HG02759 (cell line): ENCODE data around the gene VAV3.

Experiments
- ATAC-seq: cut with Tn5 transposase; IDR thresholded peaks from one replicate; pipeline ENCODE4 v1.9.1; 2021; ENCODE audit warnings: mild to moderate bottlenecking, moderate library complexity; ENCODE audit not compliant: unreplicated experiment

The VAV3 gene

DNA sequence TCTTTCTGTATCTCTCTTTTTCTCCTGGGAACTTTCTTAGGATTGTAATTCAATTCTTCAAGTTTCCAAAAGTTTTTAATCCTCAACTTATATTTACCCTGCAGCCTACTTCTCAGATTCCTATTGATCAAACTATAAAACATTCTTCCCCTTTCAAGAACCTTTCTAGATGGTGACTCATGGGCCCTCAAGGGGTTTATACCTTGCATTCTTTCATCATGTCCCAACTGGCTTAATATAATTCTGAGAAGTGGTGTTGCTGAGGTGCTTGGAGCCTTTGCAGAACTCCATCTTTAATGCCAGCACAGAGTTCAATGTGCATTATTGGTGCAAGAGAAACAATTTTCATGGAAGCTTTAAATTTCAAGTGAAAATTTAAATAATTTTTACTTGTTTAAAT, 273.4 kb downstream of the VAV3 start:
- no peak for ATAC-seq

DNA sequence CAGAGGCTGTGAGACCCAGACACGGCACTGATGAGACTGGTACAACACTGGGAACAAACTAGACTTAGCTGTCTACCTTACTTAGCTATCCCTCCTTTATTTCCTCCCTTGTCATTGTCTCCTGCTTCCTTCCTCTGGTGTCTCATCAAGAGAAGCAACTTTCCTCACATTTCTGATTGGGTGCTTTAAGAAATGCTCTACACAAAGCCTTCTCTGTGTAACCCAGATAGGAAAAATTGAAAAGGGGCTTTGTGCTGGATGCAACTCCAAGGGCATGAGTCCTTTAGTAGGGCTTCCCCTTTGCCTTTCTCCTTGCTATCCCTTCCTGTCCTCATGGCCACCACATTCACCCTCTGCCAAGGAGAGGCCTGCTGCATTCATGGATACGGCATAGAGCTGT, 274.5 kb downstream of the VAV3 start:
- ATAC-seq: no peak

DNA sequence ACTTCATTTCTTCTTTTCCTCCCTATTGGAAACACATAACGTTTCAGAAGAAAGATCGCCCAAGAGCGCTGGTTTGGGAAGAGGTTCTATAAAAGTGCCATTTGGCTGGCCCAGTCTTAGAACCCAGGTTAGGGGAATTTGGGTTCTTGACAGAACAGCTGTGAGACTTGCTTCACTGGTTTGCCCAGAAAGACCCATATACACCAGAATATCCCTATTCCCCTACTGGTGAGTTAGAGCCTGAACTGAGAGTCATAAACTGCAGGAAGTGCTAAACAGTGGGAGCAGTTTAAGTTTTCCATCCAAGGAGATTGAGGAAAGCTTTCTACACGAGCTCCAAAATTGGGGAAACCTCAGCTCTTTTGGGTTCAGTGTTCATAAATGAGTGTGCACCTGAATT, 275.2 kb downstream of the VAV3 start:
- no peak for ATAC-seq

DNA sequence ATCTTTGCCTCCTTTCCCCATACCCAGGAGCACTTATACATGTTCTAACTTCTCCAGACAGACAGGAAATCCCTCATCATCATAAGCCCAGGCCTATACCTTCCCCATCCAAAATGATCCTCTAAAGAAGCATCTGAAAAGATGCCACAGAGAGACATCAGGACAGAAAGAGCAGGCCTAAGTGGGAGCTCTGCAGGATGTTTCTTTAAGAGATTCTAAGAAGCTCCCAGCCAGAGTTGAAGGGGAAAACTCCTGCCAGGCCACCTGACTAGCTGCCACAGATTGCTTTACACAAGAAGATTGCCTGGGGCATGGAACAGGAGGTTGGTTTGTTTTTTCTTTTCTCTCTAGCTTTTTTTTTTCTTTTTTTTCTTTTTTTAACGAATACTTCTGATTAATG, 275.8 kb downstream of the VAV3 start:
- ATAC-seq: no peak

DNA sequence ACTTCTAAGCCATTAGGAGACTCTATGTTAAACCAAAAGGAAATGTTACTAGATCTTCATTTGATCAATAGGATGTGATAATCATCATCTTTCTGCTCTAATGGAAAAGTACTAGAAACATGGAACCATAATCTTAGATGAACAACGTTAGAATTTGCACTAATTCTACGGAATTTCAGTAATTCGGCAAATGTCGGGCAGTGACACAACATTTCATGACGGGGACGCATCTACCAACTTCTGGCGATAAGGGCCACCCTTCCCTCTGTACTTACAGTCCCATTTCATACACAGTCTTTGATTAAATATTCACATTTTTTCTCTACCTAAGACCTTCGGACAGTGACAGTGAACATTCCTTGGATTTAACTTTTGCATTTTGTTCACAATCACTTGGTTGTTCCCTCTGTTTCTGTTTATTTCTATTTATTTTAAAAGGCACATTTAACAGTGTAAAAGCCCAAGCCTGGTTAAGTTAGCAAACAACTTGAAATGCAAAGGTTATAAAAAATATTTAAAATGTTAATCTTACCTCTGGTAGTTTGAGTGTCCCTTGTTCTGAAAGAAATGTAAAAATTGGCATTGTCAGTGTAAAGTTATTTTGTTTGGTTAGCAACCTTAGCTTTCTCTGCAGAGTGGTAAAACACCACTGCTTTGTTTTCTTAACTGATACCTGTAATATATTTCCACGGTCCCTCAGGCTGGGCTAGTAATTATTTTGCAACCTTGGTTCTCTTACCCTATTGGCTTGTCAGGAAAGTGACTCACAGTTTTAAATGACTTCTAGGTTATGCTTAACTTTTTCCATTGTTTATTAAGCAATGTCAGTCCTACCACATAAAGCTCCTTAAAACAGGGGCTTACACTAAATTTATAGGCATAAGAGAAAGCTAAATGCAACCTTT, 276.9 kb downstream of the VAV3 start:
- no peak for ATAC-seq

DNA sequence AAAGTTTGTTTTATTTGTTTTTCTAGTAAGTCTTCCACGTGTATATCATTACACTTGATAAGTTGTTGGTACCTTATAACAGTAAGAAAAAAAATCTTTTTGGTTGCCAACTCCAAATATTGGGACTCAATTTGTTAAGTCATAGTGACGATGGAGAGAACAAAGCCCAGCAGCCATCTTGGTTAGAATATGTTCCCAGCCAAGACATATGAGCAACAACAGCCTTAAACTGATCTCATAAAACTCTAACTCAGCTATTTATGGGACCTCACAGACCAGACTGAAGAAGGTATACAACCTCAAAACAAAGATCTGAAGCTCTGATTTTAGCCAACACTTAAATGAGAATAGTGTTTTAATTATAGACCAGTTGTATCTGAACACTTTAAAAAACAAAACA, 281.3 kb downstream of the VAV3 start:
- ATAC-seq: no peak

DNA sequence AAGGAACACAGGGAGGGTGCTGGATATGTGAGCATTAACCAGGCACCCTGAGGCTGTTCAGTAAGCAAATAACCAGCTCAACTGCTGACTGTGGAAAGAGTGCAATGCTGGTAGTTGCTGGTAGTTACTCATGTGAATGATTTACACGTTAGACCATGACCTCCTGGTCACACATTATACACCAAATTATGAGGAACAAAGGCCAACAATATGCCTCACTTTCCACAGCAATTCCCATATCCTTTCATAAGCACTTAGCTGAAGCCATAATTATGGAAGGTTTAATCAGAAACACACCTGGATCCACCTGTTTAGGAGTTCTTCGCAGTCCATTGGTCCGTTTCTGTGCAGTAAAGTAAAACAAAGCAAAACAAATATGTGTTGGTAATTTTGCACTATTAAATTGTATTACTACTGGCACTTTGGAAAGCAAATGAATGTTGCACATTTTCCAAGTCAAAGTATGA, 281.8 kb downstream of the VAV3 start:
- no peak for ATAC-seq

DNA sequence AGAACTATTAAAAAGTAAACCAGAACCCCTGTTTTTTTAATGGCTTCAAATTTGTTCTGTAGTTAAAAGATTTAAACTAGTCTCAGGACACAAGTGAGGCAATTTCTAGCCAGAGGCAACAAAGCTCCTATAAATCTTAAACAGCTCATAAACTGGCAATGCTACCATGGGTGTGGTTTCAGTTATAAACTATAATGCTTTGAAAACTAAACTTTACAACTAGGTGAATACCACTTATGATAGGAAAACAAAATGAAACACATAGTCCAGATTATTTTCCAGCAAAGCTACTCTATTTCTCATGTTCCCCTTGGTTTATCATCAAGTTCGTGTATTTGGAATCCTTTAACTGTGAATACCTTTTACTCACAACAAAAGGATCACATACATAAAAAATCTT, 282.5 kb downstream of the VAV3 start:
- no peak for ATAC-seq

DNA sequence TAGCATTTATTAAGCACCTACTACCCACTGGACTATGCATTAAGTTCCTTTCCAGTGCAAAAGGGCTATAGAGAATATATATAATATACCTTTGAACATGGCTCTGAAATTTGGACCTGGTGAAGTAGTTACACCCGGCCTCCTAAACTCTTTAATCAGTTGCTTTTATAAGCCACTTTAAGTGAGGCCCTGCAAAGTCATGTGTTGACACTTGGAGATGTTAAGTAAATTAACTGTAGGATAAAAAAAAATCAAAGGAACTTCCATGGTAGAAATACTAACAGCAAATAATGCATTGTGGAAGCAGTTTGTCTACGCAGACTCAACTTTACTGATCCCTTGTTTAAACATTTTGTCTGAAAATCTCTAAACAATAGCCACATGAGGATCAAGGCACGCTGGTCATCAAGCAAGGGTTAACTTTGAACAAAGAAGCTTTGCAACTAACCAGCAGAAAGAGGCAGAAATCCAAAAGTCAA, 283.9 kb downstream of the VAV3 start:
- ATAC-seq: no peak

DNA sequence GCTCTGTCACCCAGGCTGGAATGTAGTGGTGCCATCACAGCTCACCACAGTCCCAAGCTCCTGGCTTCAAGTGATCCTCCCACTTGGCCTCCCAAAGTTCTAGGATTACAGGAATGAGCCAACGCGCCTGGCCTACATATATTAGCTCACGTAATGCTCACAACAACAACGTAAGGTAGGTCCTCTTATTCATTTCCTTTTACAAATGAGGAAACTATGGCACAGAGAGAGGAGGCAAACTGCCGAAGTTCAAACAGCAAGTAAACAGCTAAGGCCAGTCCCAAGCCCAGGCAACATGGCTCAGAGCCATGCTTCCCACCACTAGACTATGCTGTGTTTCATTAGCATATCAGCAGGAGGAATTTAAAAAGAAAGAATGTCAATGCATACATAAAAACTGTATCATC, 284.4 kb downstream of the VAV3 start:
- ATAC-seq: no peak

DNA sequence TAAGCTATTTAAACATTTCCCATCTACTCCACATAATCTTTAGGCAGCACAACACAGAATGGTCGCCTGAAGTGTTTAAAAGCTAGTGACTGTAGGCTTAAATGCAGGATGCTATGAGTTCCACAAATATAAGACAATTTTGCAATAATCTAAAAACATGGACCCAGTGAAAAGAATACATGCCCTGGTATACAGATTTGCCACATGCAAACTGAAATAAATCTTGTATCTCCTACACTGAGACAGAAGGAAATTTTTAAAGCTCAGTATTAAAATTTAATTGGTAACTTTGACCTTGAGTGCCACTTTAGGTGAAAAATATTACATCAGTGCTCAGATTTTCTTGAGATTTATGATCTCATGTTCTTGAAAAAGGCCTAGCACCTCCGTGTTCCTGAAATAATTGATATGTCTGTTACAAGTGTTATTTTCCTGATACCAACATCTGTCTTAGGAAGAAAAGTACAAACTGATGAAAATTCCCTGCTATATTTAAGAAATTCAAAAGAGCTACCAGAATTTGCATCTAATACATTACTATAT, 285.5 kb downstream of the VAV3 start:
- no peak for ATAC-seq

DNA sequence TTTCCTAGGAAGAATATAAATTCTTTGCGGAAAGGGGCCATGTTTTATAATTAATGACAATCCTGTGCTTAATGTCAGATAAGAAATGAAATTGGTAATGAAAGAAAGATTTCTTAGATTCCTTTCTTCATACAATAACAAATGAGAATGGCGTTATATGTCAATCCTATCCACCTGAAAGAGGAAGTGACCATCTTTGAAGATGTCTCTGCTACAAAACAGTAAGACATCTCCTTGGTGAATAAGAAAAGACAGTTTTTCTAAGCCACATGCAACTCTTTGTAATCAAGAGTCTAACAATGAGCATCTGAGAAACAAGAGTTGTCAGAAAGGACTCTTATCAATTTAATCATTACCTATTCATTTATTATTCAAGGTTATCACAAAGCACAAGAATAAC, 286.0 kb downstream of the VAV3 start:
- no peak for ATAC-seq

DNA sequence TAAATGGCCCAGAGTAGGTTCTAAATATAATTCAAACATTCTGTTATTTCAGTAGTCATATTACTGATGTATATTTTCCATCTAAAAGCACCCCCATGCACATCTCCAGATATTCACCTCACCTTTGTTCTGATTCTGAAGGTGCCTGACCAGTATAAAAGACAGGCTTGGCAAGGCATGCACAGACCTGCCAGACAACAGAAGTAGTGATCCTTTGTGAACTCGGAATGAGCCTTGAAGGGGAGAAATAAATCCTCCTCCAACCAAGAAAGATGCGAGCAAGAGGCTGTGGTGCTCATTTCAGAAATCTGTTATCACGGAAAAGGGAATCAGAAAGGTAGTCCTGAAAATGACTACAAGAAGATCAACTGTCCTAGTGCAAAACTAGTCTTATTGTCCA, 287.3 kb downstream of the VAV3 start:
- ATAC-seq: no peak

DNA sequence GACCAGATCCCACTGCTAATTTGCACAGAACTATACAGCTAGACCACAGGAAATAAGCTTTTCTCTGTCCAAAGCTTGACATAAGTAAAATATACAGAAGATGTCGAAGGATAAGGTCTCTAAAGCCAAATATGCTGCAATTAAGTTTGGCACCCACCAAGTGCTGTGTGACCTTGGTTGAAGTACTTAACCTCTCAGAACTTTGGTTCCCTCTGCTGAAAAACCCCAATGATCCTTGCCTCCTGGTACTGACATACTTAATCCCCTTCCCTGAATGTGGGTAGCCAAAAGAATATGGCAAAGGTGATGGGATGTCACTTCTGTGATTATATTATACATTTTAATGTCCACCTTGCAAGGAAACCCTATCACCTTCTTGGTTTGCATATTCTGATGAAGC, 290.5 kb downstream of the VAV3 start:
- no peak for ATAC-seq

DNA sequence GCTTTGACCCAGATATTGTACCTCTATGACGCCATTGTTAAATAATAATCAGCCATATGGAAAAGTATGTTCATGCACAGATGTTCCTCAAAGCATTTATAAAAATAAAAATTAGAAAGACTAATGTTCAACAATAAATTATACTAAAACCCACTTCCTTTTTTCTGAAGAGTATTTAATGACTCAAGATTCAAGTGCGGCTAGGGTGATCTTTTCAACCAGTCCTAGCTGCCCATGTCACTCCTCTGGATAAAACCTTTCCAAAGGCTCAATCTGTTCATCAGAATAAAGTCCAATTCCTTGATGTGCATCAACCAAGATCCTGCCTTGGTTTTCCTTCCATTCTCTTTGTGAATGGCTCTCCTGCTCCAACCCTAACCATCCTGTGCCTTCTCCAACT, 292.0 kb downstream of the VAV3 start:
- ATAC-seq: no peak

DNA sequence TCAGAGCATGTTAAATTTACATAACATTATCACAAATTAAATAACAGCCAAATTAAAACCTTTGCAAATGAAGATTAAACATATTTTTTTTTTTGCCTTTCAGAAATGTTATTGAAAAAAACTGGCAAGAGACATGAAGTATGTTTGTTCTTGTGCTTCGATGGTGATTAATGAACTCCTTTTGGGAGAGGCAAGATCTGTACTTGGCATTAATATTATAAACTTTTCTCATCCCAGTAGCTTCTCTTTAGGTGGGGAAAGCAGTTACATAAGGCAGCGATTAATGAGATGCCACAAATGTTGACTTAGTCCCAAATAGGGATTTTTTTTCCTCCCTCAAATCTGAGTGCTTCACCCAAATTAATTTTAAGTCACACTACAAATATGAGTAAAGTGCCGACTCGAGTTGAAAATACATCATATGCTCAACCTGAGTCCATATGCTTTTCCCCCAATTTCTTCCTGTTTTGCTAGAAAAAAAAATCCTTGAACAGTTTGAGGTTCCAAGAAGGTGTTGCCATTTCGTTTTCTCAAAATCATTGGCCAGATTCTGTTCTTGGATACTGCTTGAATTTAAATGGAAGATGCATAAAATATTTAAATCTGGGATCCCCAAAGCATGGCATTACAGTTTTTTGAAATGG, 294.5 kb downstream of the VAV3 start:
- no peak for ATAC-seq

DNA sequence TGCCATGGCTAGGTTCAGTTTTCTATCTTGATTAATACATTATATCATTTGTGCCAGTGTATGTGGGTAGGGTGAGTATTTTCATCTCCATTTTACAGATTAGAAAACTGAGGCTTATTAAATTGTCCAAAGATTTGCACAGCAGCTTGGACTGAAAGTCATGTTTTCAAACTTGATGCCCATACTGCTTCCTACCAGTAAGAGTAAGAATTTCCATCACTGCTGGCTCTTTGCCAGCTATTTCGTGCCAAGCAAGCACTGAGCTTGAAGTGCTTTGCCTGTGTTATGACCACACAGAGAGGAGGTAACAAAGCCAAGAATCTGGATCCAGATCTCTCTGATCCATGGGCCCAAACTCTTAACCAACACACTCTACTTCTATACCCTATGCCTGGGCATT, 295.0 kb downstream of the VAV3 start:
- no peak for ATAC-seq

DNA sequence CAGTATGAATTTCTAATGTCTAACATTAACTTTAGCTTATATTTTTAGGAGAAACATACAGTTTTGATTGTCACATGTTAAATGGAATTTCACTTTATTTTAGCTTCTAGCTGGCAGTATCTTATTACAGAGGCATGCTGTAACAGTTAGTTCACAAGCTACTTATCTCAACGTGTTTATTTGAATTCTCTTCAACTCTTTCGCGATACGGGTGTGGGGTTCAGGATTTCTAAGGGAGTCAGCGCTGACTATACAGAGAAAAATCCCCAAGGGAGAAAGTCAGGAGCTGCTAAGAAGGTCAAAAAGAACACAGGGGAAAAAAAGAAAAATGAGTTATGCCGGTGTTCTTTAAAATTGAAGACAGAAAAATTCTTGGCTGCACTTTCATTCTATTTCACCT, 296.2 kb downstream of the VAV3 start:
- no peak for ATAC-seq

DNA sequence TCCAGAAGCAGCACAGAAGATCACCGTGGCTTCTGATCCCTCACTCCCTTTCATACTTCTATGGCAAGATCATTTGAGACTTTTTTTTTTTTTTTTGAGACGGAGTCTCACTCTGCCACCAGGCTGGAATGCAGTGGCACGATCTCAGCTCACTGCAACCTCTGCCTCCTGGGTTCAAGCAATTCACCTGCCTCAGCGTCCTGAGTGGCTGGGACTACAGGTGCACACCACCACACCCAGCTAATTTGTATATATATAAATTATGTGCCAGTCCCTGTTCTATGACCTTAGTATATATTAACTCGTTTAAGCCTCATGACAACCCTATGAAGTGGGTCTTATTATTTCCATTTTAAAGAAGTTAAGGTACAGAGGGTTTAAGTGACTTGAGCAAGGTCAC, 298.5 kb downstream of the VAV3 start:
- no peak for ATAC-seq

DNA sequence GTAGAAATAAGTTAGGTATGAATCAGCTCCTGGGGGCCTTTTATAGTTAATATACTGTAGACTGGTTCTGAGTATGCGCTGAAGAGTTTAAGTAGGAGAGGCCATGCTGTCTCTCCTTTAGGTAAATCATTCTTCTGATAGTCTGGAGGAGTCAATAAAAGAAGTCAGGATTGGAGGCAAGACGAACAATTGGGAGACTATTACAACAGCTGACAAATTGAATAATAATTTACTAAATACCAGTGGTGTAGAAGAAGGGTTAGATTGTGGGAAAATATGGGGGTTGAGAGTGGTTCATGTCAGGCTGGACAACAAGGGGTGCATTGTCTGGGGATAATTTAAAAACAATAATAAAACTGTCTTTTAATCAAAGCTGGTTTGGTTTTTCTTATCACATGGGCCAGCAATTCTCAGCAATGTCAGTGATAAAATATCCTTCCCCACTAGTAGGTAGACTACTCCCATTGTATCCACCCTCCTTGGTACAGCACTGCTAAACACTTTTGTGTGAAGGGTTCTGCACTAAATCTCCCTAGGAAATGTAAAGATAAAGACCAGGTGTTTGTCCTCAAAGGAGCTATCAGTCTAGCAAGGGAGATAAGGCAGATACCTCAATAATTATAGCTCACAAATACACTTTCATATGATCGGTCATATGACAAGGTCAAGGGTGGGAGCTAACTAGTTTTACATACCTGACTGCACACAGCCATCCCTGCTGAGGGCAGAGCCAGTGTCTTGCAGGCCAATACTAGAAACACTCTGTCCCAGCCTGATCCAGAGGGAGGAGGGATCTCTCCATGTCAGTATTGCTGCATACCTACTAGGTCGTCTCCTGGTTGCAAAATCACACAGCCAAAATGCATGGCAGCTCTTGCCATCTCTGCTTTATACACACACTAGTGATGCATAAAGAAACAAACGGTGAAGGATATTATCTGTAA, 299.7 kb downstream of the VAV3 start:
- ATAC-seq: no peak

DNA sequence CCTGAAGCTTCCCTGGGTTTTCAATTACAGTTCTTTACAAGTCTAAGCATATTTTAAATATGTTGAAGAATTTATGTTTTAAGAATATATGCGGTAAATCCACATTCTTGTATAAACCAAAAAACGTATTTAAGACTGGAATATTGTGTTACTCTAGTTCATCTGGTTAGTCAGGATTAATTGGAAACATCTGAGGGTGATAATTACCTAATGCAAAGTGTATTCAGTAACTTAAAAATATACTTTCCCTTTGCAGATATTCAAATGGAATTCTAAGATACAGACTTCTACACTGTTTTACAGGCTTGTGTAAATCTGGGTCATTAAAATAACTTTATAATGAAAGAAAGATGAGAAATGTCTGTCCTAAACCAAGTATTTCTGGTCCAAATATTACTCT, 302.0 kb downstream of the VAV3 start:
- ATAC-seq: no peak
